Activated CD4-positive, alpha-beta T cell treated with anti-CD3 and anti-CD28 coated beads for 1 hour (primary cell): ENCODE results near the gene ZNF189.
"Not testable (repeated sequence)": the region's sequence is repeated elsewhere in the genome, so short reads cannot be mapped to it uniquely, and the experiment has no call there.

Experiments used
- DNase-seq: peaks from one replicate; pipeline ENCODE4 v3.0.0-alpha.2; 2020

ZNF189 gene

GRCh38 chr9:101381118-101381517 is 17.5 kb upstream of the ZNF189 start:
- DNase-seq: no peak

- no peak for DNase-seq
Measured at GRCh38 chr9:101381833-101382342, 16.8 kb upstream of the ZNF189 start.

GRCh38 chr9:101383361-101383760 is 15.3 kb upstream of the ZNF189 start:
- no peak for DNase-seq

- not testable (repeated sequence) for DNase-seq
Measured at GRCh38 chr9:101384873-101385536, 13.6 kb upstream of the ZNF189 start, which contains the start of gene BAAT. BAAT (minus strand) TSS chr9:101385006; CDS start chr9:101371404, 13,602 bp downstream.

- DNase-seq: no peak
Measured at GRCh38 chr9:101387871-101388506, 10.7 kb upstream of the ZNF189 start.

GRCh38 chr9:101388507-101388993 is 10.1 kb upstream of the ZNF189 start:
- DNase-seq: no peak

- no peak for DNase-seq
Measured at GRCh38 chr9:101393135-101393534, 5.5 kb upstream of the ZNF189 start.

GRCh38 chr9:101394687-101395086 is 4.0 kb upstream of the ZNF189 start:
- no peak for DNase-seq

- no peak for DNase-seq
Measured at GRCh38 chr9:101397746-101398067, 944 bp upstream of the ZNF189 start.

- no peak for DNase-seq
Measured at GRCh38 chr9:101398930-101399642, 435 bp downstream of the ZNF189 start.

GRCh38 chr9:101399643-101399970 is 956 bp downstream of the ZNF189 start:
- DNase-seq: no peak

- DNase-seq: no peak
Measured at GRCh38 chr9:101400120-101400519, 1.5 kb downstream of the ZNF189 start.

GRCh38 chr9:101403516-101404285 is 5.0 kb downstream of the ZNF189 start:
- DNase-seq: no peak

- no peak for DNase-seq
Measured at GRCh38 chr9:101408374-101409078, 9.9 kb downstream of the ZNF189 start.

- DNase-seq: no peak
Measured at GRCh38 chr9:101409079-101409477, 10.4 kb downstream of the ZNF189 start.

- DNase-seq: no peak
Measured at GRCh38 chr9:101414839-101415238, 16.2 kb downstream of the ZNF189 start.

GRCh38 chr9:101415578-101415977 is 16.9 kb downstream of the ZNF189 start:
- DNase-seq: no peak

- no peak for DNase-seq
Measured at GRCh38 chr9:101417389-101417788, 18.7 kb downstream of the ZNF189 start.

GRCh38 chr9:101417977-101418376 is 19.3 kb downstream of the ZNF189 start:
- no peak for DNase-seq

- no peak for DNase-seq
Measured at GRCh38 chr9:101418518-101419430, 20.1 kb downstream of the ZNF189 start.

GRCh38 chr9:101419863-101420262 is 21.2 kb downstream of the ZNF189 start:
- no peak for DNase-seq
